Right atrium auricular region (tissue), 2 donors: ENCODE measurements around the gene E2F2. TPM values are rescaled to one million over a fixed set of nuclear protein-coding genes. Genes with fewer than 3 reads are reported as not detected.

Source experiments
- DNase-seq: peaks from one replicate; pipeline ENCODE4 v3.0.0-alpha.2; 2019; ENCODE audit warnings: low spot score
- H3K27ac ChIP-seq, 2 donors: fragments of 200-600 bp; sonication (generic); 1 replicate in 1 of 2; 2 replicates in 1 of 2; pipeline ENCODE4 v1.5.1; 2016 to 2019
- H3K27me3 ChIP-seq, 2 donors: fragments of 200-600 bp; sonication (generic); one replicate each; pipeline versions ENCODE4 v1.5.1 to v1.6.0; 2017 to 2019
- H3K36me3 ChIP-seq: fragments of 200-600 bp; sonication (generic); one replicate; pipeline ENCODE4 v1.5.1; 2016
- H3K4me1 ChIP-seq, 2 donors: fragments of 200-600 bp; sonication (generic); one replicate each; pipeline versions ENCODE4 v1.5.1 to v1.6.0; 2017 to 2019
- H3K4me3 ChIP-seq, 2 donors: fragments of 200-600 bp; sonication (generic); 1 replicate in 1 of 2; 2 replicates in 1 of 2; pipeline ENCODE4 v1.5.1; 2017 to 2019; ENCODE audit warnings: mild to moderate bottlenecking in 1 of 2, moderate library complexity in 1 of 2
- H3K9me3 ChIP-seq, 2 donors: fragments of 200-600 bp; sonication (generic); one replicate each; pipeline ENCODE4 v1.5.1; 2019
- CTCF ChIP-seq, 2 donors: fragments of 200-600 bp; sonication (generic); IDR thresholded peaks; one replicate each; pipeline ENCODE4 v1.5.1; 2019; ENCODE audit warnings: antibody characterized with exemption in 2 of 2
- total RNA-seq, 2 donors: library from RNA; depleted of rRNA; stranded (reverse); fragments of >200 nt; gene quantifications; one replicate each; pipeline ENCODE4 v1.1.0, GENCODE V29; 2016

Gene E2F2
- total RNA-seq, 2 donors from 2014 or later: 0.20 to 0.33 TPM

- TF ChIP-seq CTCF (IDR thresholded peaks at IDR 0.05): no peak
- Histone ChIP-seq H3K27ac (no peak overlapping the region), H3K4me1 (no peaks in the 10 kb centered on the region), H3K9me3 (no peaks in the 10 kb centered on the region), H3K36me3 (no peaks in the 10 kb centered on the region), H3K4me3 (no peak overlapping the region), H3K27me3 (no peaks in the 10 kb centered on the region)
- DNase-seq: no peak
These were observed 38.8 kb downstream of the E2F2 start for GRCh38 chr1:23492132-23492720.

- H3K36me3 ChIP-seq: no peaks in the 10 kb centered on the region
- TF ChIP-seq CTCF (IDR thresholded peaks at IDR 0.05): no peak
- no peaks in the 10 kb centered on the region for H3K9me3 ChIP-seq
- H3K4me3 ChIP-seq: no peak overlapping the region
- no peak overlapping the region for H3K27ac ChIP-seq
- DNase-seq: no peak
- H3K4me1 ChIP-seq: peaks cover 0 to 4% of the 10 kb centered on the region in 2 donors
- H3K27me3 ChIP-seq: no peaks in the 10 kb centered on the region
These were observed 41.2 kb downstream of the E2F2 start for GRCh38 chr1:23489842-23490241.

GRCh38 chr1:23485002-23485332 is 46.1 kb downstream of the E2F2 start:
- no peaks in the 10 kb centered on the region for H3K36me3 ChIP-seq
- peak overlapping the region; percentile 88 to 98 for H3K4me3 ChIP-seq
- no peaks in the 10 kb centered on the region for H3K27me3 ChIP-seq
- no peak for TF ChIP-seq CTCF (IDR thresholded peaks at IDR 0.05)
- DNase-seq: no peak
- H3K4me1 ChIP-seq: peaks cover 0 to 36% of the 10 kb centered on the region in 2 donors
- no peaks in the 10 kb centered on the region for H3K9me3 ChIP-seq
- H3K27ac ChIP-seq: peak overlapping the region; percentile 93 to 97

GRCh38 chr1:23484253-23485001 is 46.6 kb downstream of the E2F2 start:
- peak; percentile 94 for DNase-seq
- Histone ChIP-seq H3K9me3 (no peaks in the 10 kb centered on the region), H3K4me1 (peaks cover 0 to 41% of the 10 kb centered on the region in 2 donors), H3K27ac (peak overlapping the region; percentile 93 to 97), H3K4me3 (peak overlapping the region; percentile 88 to 98), H3K27me3 (no peaks in the 10 kb centered on the region), H3K36me3 (no peaks in the 10 kb centered on the region)
- TF ChIP-seq CTCF (IDR thresholded peaks at IDR 0.05): peak in 1 of 2 donors; percentile 5

- Histone ChIP-seq H3K4me3 (peak within 1 kb of the TSS; percentile 88 to 98), H3K36me3 (no peaks in the 10 kb centered on the region), H3K27ac (peak within 1 kb of the TSS; percentile 93 to 97), H3K9me3 (no peaks in the 10 kb centered on the region), H3K27me3 (no peaks in the 10 kb centered on the region), H3K4me1 (peaks cover 0 to 50% of the 10 kb centered on the region in 2 donors)
- peak in 1 of 2 donors; percentile 43 for TF ChIP-seq CTCF (IDR thresholded peaks at IDR 0.05)
- no peak for DNase-seq
These were observed 47.4 kb downstream of the E2F2 start, which contains the start of gene ASAP3 for GRCh38 chr1:23483321-23484252. TSS of gene ASAP3 (minus strand) at chr1:23484179. CDS start at chr1:23484133, 46 bp downstream.
